Liver (tissue), 3 donors: Measurements from ENCODE around the gene ATP6V0D1.

ENCODE experiments used
- ATF3 ChIP-seq: IDR thresholded peaks from 2 replicates; pipeline ENCODE4 v1.6.1; 2016; ENCODE audit warnings: antibody characterized with exemption
- CTCF ChIP-seq: fragments of 150-350 bp; IDR thresholded peaks from 2 replicates; pipeline ENCODE4 v1.5.1; 2017; ENCODE audit warnings: improper control_type of control experiment, low read depth, low read length; ENCODE audit not compliant: missing input control
- HNF4A ChIP-seq, 2 donors: conservative IDR thresholded peaks; 2 replicates each; pipeline ENCODE4 v1.6.1; 2016; ENCODE audit warnings: antibody characterized with exemption in 2 of 2, mild to moderate bottlenecking in 2 of 2
- HNF4G ChIP-seq: IDR thresholded peaks from 2 replicates; pipeline ENCODE4 v1.6.1; 2016; ENCODE audit warnings: antibody characterized with exemption
- JUND ChIP-seq, 2 donors: IDR thresholded peaks; 2 replicates each; pipeline ENCODE4 v1.6.1; 2016; ENCODE audit warnings: antibody characterized with exemption in 2 of 2
- MAX ChIP-seq: IDR thresholded peaks from 2 replicates; pipeline ENCODE4 v1.6.1; 2016; ENCODE audit warnings: antibody characterized with exemption
- RAD21 ChIP-seq, 2 donors: IDR thresholded peaks; 2 replicates each; pipeline ENCODE4 v1.6.1; 2016; ENCODE audit warnings: antibody characterized with exemption in 2 of 2, mild to moderate bottlenecking in 2 of 2
- REST ChIP-seq: IDR thresholded peaks from 2 replicates; pipeline ENCODE4 v1.6.1; 2016; ENCODE audit warnings: antibody characterized with exemption, mild to moderate bottlenecking
- SP1 ChIP-seq: IDR thresholded peaks from 2 replicates; pipeline ENCODE4 v1.6.1; 2018; ENCODE audit warnings: antibody characterized with exemption, mild to moderate bottlenecking
- TAF1 ChIP-seq: conservative IDR thresholded peaks from 2 replicates; pipeline ENCODE4 v1.6.1; 2016; ENCODE audit warnings: antibody characterized with exemption, mild to moderate bottlenecking
- donor health status: healthy.
- donor health status: healthy.

- TF ChIP-seq HNF4G = no peak
- TF ChIP-seq CTCF = peak; percentile 49
- TF ChIP-seq MAX = no peak
- no peak for TF ChIP-seq TAF1
- TF ChIP-seq SP1 = no peak
- TF ChIP-seq JUND (IDR thresholded peaks at IDR 0.05) = no peak
- TF ChIP-seq REST = no peak
- no peak for TF ChIP-seq ATF3
- no peak for TF ChIP-seq HNF4A (conservative IDR thresholded peaks at IDR 0.05)
- peak; percentile 51 to 69 for TF ChIP-seq RAD21 (IDR thresholded peaks at IDR 0.05)
Observed at GRCh38 chr16:67447508-67448076, 33.4 kb downstream of the ATP6V0D1 start.
